Calu3 (cell line): Measurements from ENCODE around the gene ZSWIM8. TPM values are rescaled to one million over a fixed set of nuclear protein-coding genes. Genes with fewer than 3 reads are reported as not detected.
A peak's percentile ranks its signal among the peaks of the same experiment; 100 is the strongest.

Experiments used
- BruUV-seq: library from RNA; stranded (reverse); fragments of 400-500 nt; replicated peaks from 2 replicates; lab custom pipeline; 2021; lab: Mats Ljungman, UMichigan
- CTCF ChIA-PET: fragments of 300-600 bp; sonication (Branson Sonifier 250); formaldehyde crosslinking; loops from one replicate; lab custom pipeline; 2022; ENCODE audit warnings: antibody characterized with exemption; lab: Charles Lee
- DNase-seq: peaks from one replicate; pipeline ENCODE4 v3.0.0; 2022
- H3K27ac Mint-ChIP-seq: one replicate; pipeline ENCODE4 v1.8.0; 2022; ENCODE audit warnings: mixed read lengths; ENCODE audit not compliant: unreplicated experiment
- H3K27me3 Mint-ChIP-seq: one replicate; pipeline ENCODE4 v1.8.0; 2022; ENCODE audit warnings: mixed read lengths; ENCODE audit not compliant: unreplicated experiment
- H3K36me3 Mint-ChIP-seq: one replicate; pipeline ENCODE4 v1.8.0; 2022; ENCODE audit warnings: mild to moderate bottlenecking, moderate library complexity, mixed read lengths; ENCODE audit not compliant: insufficient read depth, unreplicated experiment
- H3K4me1 Mint-ChIP-seq: one replicate; pipeline ENCODE4 v1.8.0; 2022; ENCODE audit warnings: mild to moderate bottlenecking, low read depth, mixed read lengths; ENCODE audit not compliant: unreplicated experiment
- H3K4me3 Mint-ChIP-seq: one replicate; pipeline ENCODE4 v1.8.0; 2022; ENCODE audit warnings: mild to moderate bottlenecking, low read depth, moderate library complexity, mixed read lengths; ENCODE audit not compliant: unreplicated experiment
- H3K9me3 Mint-ChIP-seq: one replicate; pipeline ENCODE4 v1.8.0; 2022; ENCODE audit warnings: low read depth, mixed read lengths; ENCODE audit not compliant: unreplicated experiment
- CTCF ChIP-seq: fragments of 200-600 bp; IDR thresholded peaks from one replicate; pipeline ENCODE4 v1.8.0; 2022; ENCODE audit warnings: antibody characterized with exemption; ENCODE audit not compliant: unreplicated experiment
- intact Hi-C: fragments of 100-400 bp; cut with micrococcal nuclease; formaldehyde crosslinking; loops from one replicate; pipeline ENCODE4 v1.10.0; 2022; ENCODE audit not compliant: unreplicated experiment
- total RNA-seq: library from RNA; stranded (reverse); gene quantifications from 2 replicates; pipeline ENCODE4 v1.2.3, GENCODE V29; 2022

ZSWIM8 gene
- total RNA-seq, 1 experiment from 2014 or later = 59.9 TPM

GRCh38 chr10:73810735-73811465 lies 25.5 kb downstream of the ZSWIM8 start:
- BruUV-seq = no TSS peak
- Mint-ChIP-seq H3K27ac (no peak overlapping the region), H3K4me1 (peaks cover 10% of the 10 kb centered on the region), H3K36me3 (peaks cover 42% of the 10 kb centered on the region), H3K9me3 (no peaks in the 10 kb centered on the region), H3K4me3 (peak overlapping the region; percentile 72), H3K27me3 (no peaks in the 10 kb centered on the region)
- CTCF ChIA-PET = interaction anchor here (0.7 kb wide), 1 partner anchor 20 kb away, joined by 8 read pairs; no protein-coding TSS in a partner anchor
- no peak for TF ChIP-seq CTCF
- intact Hi-C loops = no loop called here
- peak; percentile 38 for DNase-seq

- Mint-ChIP-seq H3K9me3 (no peaks in the 10 kb centered on the region), H3K36me3 (peaks cover 56% of the 10 kb centered on the region), H3K4me1 (peaks cover 10% of the 10 kb centered on the region), H3K27ac (no peak overlapping the region), H3K4me3 (no peak overlapping the region), H3K27me3 (no peaks in the 10 kb centered on the region)
- intact Hi-C loops = no loop called here
- TF ChIP-seq CTCF = no peak
- BruUV-seq = no TSS peak
- no peak for DNase-seq
- CTCF ChIA-PET = no interaction called here
Measured at GRCh38 chr10:73812657-73813056, 27.3 kb downstream of the ZSWIM8 start.

- intact Hi-C loops = no loop called here
- no TSS peak for BruUV-seq
- CTCF ChIA-PET = no interaction called here
- no peaks in the 10 kb centered on the region for H3K27me3 Mint-ChIP-seq
- no peaks in the 10 kb centered on the region for H3K9me3 Mint-ChIP-seq
- no peak for TF ChIP-seq CTCF
- no peak for DNase-seq
- peaks cover 10% of the 10 kb centered on the region for H3K4me1 Mint-ChIP-seq
- no peak overlapping the region for H3K27ac Mint-ChIP-seq
- H3K36me3 Mint-ChIP-seq = peaks cover 56% of the 10 kb centered on the region
- H3K4me3 Mint-ChIP-seq = no peak overlapping the region
Measured at GRCh38 chr10:73813333-73813732, 27.9 kb downstream of the ZSWIM8 start.

- intact Hi-C loops = no loop called here
- no peaks in the 10 kb centered on the region for H3K27me3 Mint-ChIP-seq
- H3K27ac Mint-ChIP-seq = no peak overlapping the region
- TF ChIP-seq CTCF = no peak
- no peak overlapping the region for H3K4me3 Mint-ChIP-seq
- CTCF ChIA-PET = no interaction called here
- peaks cover 1% of the 10 kb centered on the region for H3K4me1 Mint-ChIP-seq
- BruUV-seq = no TSS peak
- no peaks in the 10 kb centered on the region for H3K9me3 Mint-ChIP-seq
- DNase-seq = no peak
- H3K36me3 Mint-ChIP-seq = peaks cover 50% of the 10 kb centered on the region
Measured at GRCh38 chr10:73814276-73814895, 29.0 kb downstream of the ZSWIM8 start.
